ENCODE data around the gene VPS13A.
A peak's percentile ranks its signal among the peaks of the same experiment; 100 is the strongest.

DNA sequence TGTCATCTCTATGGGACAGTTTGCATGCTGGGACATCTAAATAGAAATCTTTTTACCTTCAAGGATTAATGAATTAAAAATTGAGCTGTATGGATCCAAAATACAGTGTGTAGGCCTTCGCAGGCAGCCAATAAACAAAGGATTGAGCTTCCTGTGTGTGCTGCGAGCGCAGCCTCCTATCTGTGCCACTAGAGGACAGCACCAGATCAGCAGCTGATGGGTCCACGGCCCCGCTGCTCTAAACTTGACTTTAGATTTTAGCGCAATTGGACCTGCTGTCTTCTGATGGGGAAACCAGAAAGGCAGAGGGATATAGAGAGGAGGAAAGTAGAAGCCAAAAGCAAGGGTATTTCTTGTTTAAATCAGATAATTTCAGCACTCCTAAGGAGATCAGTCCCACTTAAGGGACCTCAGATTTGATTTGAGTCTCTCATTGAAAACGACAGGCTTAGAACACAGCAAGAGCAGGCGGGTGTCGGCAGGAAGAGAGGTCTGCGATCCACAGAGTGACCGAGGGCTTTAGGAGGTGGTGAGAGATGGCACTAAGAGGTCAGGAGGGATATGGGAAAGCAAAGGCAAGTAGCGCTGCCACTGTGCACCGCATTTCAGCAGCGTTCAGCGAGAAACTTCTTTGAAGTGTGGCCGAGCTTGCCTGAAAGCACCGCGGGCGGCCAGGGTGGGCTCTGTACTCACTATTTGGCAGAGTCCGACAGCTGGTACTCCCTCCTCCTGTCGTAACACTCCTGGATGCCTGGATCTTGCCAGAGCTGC lies 256.5 kb downstream of the VPS13A start:
- TF ChIP-seq, protein P1, sequence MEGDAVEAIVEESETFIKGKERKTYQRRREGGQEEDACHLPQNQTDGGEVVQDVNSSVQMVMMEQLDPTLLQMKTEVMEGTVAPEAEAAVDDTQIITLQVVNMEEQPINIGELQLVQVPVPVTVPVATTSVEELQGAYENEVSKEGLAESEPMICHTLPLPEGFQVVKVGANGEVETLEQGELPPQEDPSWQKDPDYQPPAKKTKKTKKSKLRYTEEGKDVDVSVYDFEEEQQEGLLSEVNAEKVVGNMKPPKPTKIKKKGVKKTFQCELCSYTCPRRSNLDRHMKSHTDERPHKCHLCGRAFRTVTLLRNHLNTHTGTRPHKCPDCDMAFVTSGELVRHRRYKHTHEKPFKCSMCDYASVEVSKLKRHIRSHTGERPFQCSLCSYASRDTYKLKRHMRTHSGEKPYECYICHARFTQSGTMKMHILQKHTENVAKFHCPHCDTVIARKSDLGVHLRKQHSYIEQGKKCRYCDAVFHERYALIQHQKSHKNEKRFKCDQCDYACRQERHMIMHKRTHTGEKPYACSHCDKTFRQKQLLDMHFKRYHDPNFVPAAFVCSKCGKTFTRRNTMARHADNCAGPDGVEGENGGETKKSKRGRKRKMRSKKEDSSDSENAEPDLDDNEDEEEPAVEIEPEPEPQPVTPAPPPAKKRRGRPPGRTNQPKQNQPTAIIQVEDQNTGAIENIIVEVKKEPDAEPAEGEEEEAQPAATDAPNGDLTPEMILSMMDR (IDR thresholded peaks at IDR 0.05; ENCODE audit: low read depth, low read length, missing input control): peak; percentile 89
- TF ChIP-seq GABPA (IDR thresholded peaks at IDR 0.05 in 1 of 2, conservative IDR thresholded peaks at IDR 0.05 in 1 of 2): no peak
- no peak for TF ChIP-seq EGR1 (IDR thresholded peaks at IDR 0.05; ENCODE audit: low read depth in 2 of 2)
- no peak for TF ChIP-seq SP1 (IDR thresholded peaks at IDR 0.05)
- TF ChIP-seq YY1 (IDR thresholded peaks at IDR 0.05): no peak
- TF ChIP-seq, protein P2, sequence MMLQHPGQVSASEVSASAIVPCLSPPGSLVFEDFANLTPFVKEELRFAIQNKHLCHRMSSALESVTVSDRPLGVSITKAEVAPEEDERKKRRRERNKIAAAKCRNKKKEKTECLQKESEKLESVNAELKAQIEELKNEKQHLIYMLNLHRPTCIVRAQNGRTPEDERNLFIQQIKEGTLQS (IDR thresholded peaks at IDR 0.05): no peak
- TF ChIP-seq, protein P3, sequence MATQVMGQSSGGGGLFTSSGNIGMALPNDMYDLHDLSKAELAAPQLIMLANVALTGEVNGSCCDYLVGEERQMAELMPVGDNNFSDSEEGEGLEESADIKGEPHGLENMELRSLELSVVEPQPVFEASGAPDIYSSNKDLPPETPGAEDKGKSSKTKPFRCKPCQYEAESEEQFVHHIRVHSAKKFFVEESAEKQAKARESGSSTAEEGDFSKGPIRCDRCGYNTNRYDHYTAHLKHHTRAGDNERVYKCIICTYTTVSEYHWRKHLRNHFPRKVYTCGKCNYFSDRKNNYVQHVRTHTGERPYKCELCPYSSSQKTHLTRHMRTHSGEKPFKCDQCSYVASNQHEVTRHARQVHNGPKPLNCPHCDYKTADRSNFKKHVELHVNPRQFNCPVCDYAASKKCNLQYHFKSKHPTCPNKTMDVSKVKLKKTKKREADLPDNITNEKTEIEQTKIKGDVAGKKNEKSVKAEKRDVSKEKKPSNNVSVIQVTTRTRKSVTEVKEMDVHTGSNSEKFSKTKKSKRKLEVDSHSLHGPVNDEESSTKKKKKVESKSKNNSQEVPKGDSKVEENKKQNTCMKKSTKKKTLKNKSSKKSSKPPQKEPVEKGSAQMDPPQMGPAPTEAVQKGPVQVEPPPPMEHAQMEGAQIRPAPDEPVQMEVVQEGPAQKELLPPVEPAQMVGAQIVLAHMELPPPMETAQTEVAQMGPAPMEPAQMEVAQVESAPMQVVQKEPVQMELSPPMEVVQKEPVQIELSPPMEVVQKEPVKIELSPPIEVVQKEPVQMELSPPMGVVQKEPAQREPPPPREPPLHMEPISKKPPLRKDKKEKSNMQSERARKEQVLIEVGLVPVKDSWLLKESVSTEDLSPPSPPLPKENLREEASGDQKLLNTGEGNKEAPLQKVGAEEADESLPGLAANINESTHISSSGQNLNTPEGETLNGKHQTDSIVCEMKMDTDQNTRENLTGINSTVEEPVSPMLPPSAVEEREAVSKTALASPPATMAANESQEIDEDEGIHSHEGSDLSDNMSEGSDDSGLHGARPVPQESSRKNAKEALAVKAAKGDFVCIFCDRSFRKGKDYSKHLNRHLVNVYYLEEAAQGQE (IDR thresholded peaks at IDR 0.05): no peak

Measured in liver (tissue), 3 donors.